ENCODE data around the gene ZNRD2. TPM values are rescaled to one million over a fixed set of nuclear protein-coding genes. Genes with fewer than 3 reads are reported as not detected.

ZNRD2 gene
- total and polyA plus RNA-seq, 2 of the 8 experiments (the other 6 are each of a cell fraction or from before 2014, with no cell fraction given), result 53.4 to 125 TPM

GRCh38 chr11:65573391-65574079 lies 3.3 kb downstream of the ZNRD2 start (continued):
- TF ChIP-seq CHD7 (IDR thresholded peaks at IDR 0.05; ENCODE audit: insufficient replicate concordance, low read length), result no peak
